Measurements from ENCODE around the gene TMEM187. TPM values are rescaled to one million over a fixed set of nuclear protein-coding genes. Genes with fewer than 3 reads are reported as not detected.
A peak's percentile ranks its signal among the peaks of the same experiment; 100 is the strongest.

TMEM187 gene
- total and polyA plus RNA-seq, 12 donors = 3.4 to 13.2 (median 7.5) TPM

GRCh38 chrX:154010330-154011087, 38.0 kb downstream of the TMEM187 start:
- H3K27ac ChIP-seq = no peak overlapping the region
- no peaks in the 10 kb centered on the region for H3K9me3 ChIP-seq
- DNase-seq (no peak), ATAC-seq (peak in 1 of 8 donors; percentile 9)
- 91% methylated on average over 18 of the region's 18 CpGs for WGBS, 2 donors
- H3K4me1 ChIP-seq = peaks cover 0 to 6% (median 0%) of the 10 kb centered on the region in 9 donors
- H3K4me3 ChIP-seq = no peak overlapping the region
- peaks cover 0 to 46% (median 0%) of the 10 kb centered on the region in 9 donors for H3K36me3 ChIP-seq
- H3K27me3 ChIP-seq = peaks cover 0 to 70% (median 0%) of the 10 kb centered on the region in 7 donors
- intact Hi-C loops (cut with DNase I) = loop anchor here in 3 of 10 donors (5.0 kb wide), 2 partner anchors 42 to 87 kb away; partner anchors contain the start of gene MECP2 (in 1 of the 3)
- no peak for TF ChIP-seq CTCF (IDR thresholded peaks at IDR 0.05)

DNA sequence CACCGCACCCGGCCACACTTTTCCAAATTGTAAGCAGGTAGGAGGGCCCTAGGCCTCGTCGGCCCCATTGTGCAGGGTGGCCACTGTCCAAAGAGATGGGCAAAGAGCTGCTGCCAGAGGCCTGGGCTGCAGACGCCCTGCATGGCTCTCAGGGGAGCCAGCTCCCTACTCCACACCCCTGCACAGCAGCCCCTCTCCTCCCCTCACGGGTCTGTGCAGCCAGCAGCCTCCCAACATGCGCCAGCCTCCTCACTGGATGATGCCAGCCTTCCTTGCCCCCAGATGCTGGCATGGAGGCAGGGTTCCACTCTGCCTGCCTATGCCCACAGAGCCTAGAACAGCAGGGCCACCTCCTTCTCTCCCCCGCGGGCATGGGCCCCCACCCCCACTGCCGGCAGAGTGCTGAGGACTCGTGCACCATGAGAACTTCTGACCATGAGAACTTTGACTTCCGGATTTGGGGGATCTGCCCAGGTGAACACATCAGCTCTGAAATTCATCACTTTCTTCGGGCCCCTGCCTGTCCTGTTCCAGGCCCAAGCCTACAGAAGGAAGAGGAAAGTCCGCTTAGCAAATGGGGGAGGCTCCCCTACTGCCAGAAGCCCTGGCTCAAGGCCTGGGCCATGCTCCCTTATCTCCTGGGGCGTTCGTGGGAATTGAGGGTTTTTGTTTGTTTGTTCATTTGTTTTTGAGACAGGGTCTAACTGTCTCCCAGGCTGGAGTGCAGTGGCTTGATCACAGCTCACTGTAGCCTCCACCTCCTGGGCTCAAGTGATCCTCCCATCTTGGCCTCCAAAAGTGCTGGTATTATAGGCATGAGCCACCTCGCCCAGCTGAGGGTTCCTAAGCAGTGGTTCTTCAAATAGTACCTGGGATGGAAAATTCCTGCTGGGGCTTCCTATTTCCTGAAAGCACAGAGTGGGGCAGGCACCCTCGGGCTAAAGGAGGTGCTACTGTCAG, 39.1 kb downstream of the TMEM187 start:
- intact Hi-C loops (cut with DNase I) = loop anchor here in 3 of 10 donors (5.0 kb wide), 2 partner anchors 41 to 86 kb away; partner anchors contain the start of gene MECP2 (in 1 of the 3)
- peaks cover 0 to 6% (median 0%) of the 10 kb centered on the region in 9 donors for H3K4me1 ChIP-seq
- TF ChIP-seq CTCF (IDR thresholded peaks at IDR 0.05) = no peak
- H3K9me3 ChIP-seq = no peaks in the 10 kb centered on the region
- 88 to 91% methylated on average over 18 of the region's 18 CpGs for WGBS, 2 donors
- DNase-seq (no peak), ATAC-seq (no peak)
- H3K36me3 ChIP-seq = peaks cover 0 to 58% (median 0%) of the 10 kb centered on the region in 9 donors
- H3K27me3 ChIP-seq = peaks cover 0 to 73% (median 0%) of the 10 kb centered on the region in 7 donors
- no peak overlapping the region for H3K4me3 ChIP-seq
- H3K27ac ChIP-seq = no peak overlapping the region

GRCh38 chrX:154012336-154012991, 39.9 kb downstream of the TMEM187 start:
- no peak overlapping the region for H3K27ac ChIP-seq
- ATAC-seq = no peak
- no peak for DNase-seq

More at GRCh38 chrX:154012336-154012991, 39.9 kb downstream of the TMEM187 start:
- intact Hi-C loops (cut with DNase I) = loop anchor here in 3 of 10 donors (5.0 kb wide), 2 partner anchors 40 to 85 kb away; partner anchors contain the start of gene MECP2 (in 1 of the 3)
- TF ChIP-seq CTCF (IDR thresholded peaks at IDR 0.05) = no peak
- Histone ChIP-seq H3K36me3 (peaks cover 0 to 66% (median 0%) of the 10 kb centered on the region in 9 donors), H3K4me1 (peaks cover 0 to 6% (median 0%) of the 10 kb centered on the region in 9 donors), H3K27me3 (peaks cover 0 to 73% (median 0%) of the 10 kb centered on the region in 7 donors), H3K4me3 (no peak overlapping the region), H3K9me3 (no peaks in the 10 kb centered on the region)
- 83 to 90% methylated on average over 16 to 17 of the region's 17 CpGs for WGBS, 2 donors
